ENCODE data around the gene POMP.
"Not testable (repeated sequence)": the region's sequence is repeated elsewhere in the genome, so short reads cannot be mapped to it uniquely, and the experiment has no call there.

Gene POMP

GRCh38 chr13:28666897-28667488 lies 8.1 kb downstream of the POMP start:
- peaks cover 50% of the 10 kb centered on the region in 2 donors for H3K36me3 ChIP-seq (ENCODE audit: control insufficient read depth in 2 of 2, insufficient read depth in 2 of 2, low read length in 2 of 2)
- no peak overlapping the region for H3K9ac ChIP-seq (ENCODE audit: low read length in 2 of 2)
- no peaks in the 10 kb centered on the region for H3K4me1 ChIP-seq (ENCODE audit: control insufficient read depth, insufficient read depth, low read length)
- no peak overlapping the region for H3K4me3 ChIP-seq (ENCODE audit: low read length in 2 of 2)
- H3K27ac ChIP-seq (ENCODE audit: low read length) = no peak overlapping the region
- H3K9me3 ChIP-seq (ENCODE audit: control insufficient read depth in 2 of 2, low read length in 2 of 2) = no peaks in the 10 kb centered on the region
- no peaks in the 10 kb centered on the region for H3K27me3 ChIP-seq (ENCODE audit: control insufficient read depth in 1 of 2, insufficient read depth in 2 of 2, low read length in 2 of 2)

GRCh38 chr13:28671126-28671792 lies 12.3 kb downstream of the POMP start:
- Histone ChIP-seq H3K9ac (ENCODE audit: low read length in 2 of 2) (no peak overlapping the region), H3K9me3 (ENCODE audit: control insufficient read depth in 2 of 2, low read length in 2 of 2) (no peaks in the 10 kb centered on the region), H3K4me3 (ENCODE audit: low read length in 2 of 2) (no peak overlapping the region), H3K36me3 (ENCODE audit: control insufficient read depth in 2 of 2, insufficient read depth in 2 of 2, low read length in 2 of 2) (peaks cover 53 to 61% of the 10 kb centered on the region in 2 donors), H3K27me3 (ENCODE audit: control insufficient read depth in 1 of 2, insufficient read depth in 2 of 2, low read length in 2 of 2) (no peaks in the 10 kb centered on the region), H3K27ac (ENCODE audit: low read length) (no peak overlapping the region), H3K4me1 (ENCODE audit: control insufficient read depth, insufficient read depth, low read length) (no peaks in the 10 kb centered on the region)

GRCh38 chr13:28678809-28679208 lies 19.9 kb downstream of the POMP start:
- Histone ChIP-seq H3K4me3 (ENCODE audit: low read length in 2 of 2) (no peak overlapping the region), H3K27me3 (ENCODE audit: control insufficient read depth in 1 of 2, insufficient read depth in 2 of 2, low read length in 2 of 2) (no peaks in the 10 kb centered on the region), H3K27ac (ENCODE audit: low read length) (no peak overlapping the region), H3K9me3 (ENCODE audit: control insufficient read depth in 2 of 2, low read length in 2 of 2) (no peaks in the 10 kb centered on the region), H3K4me1 (ENCODE audit: control insufficient read depth, insufficient read depth, low read length) (no peaks in the 10 kb centered on the region), H3K9ac (ENCODE audit: low read length in 2 of 2) (no peak overlapping the region), H3K36me3 (ENCODE audit: control insufficient read depth in 2 of 2, insufficient read depth in 2 of 2, low read length in 2 of 2) (peaks cover 25 to 29% of the 10 kb centered on the region in 2 donors)

GRCh38 chr13:28679628-28680027 lies 20.7 kb downstream of the POMP start:
- Histone ChIP-seq H3K27ac (ENCODE audit: low read length) (no peak overlapping the region), H3K4me1 (ENCODE audit: control insufficient read depth, insufficient read depth, low read length) (no peaks in the 10 kb centered on the region), H3K9ac (ENCODE audit: low read length in 2 of 2) (no peak overlapping the region), H3K36me3 (ENCODE audit: control insufficient read depth in 2 of 2, insufficient read depth in 2 of 2, low read length in 2 of 2) (peaks cover 17 to 22% of the 10 kb centered on the region in 2 donors), H3K9me3 (ENCODE audit: control insufficient read depth in 2 of 2, low read length in 2 of 2) (no peaks in the 10 kb centered on the region), H3K4me3 (ENCODE audit: low read length in 2 of 2) (no peak overlapping the region), H3K27me3 (ENCODE audit: control insufficient read depth in 1 of 2, insufficient read depth in 2 of 2, low read length in 2 of 2) (no peaks in the 10 kb centered on the region)

GRCh38 chr13:28680541-28680940 lies 21.6 kb downstream of the POMP start:
- H3K27ac ChIP-seq (ENCODE audit: low read length) = no peak overlapping the region
- H3K9ac ChIP-seq (ENCODE audit: low read length in 2 of 2) = no peak overlapping the region
- H3K36me3 ChIP-seq (ENCODE audit: control insufficient read depth in 2 of 2, insufficient read depth in 2 of 2, low read length in 2 of 2) = peaks cover 13 to 14% of the 10 kb centered on the region in 2 donors
- H3K4me3 ChIP-seq (ENCODE audit: low read length in 2 of 2) = no peak overlapping the region
- H3K27me3 ChIP-seq (ENCODE audit: control insufficient read depth in 1 of 2, insufficient read depth in 2 of 2, low read length in 2 of 2) = no peaks in the 10 kb centered on the region
- no peaks in the 10 kb centered on the region for H3K9me3 ChIP-seq (ENCODE audit: control insufficient read depth in 2 of 2, low read length in 2 of 2)
- no peaks in the 10 kb centered on the region for H3K4me1 ChIP-seq (ENCODE audit: control insufficient read depth, insufficient read depth, low read length)

- not testable (repeated sequence) for H3K27me3 ChIP-seq (ENCODE audit: control insufficient read depth in 1 of 2, insufficient read depth in 2 of 2, low read length in 2 of 2); H3K4me3 ChIP-seq (ENCODE audit: low read length in 2 of 2); H3K4me1 ChIP-seq (ENCODE audit: control insufficient read depth, insufficient read depth, low read length); H3K36me3 ChIP-seq (ENCODE audit: control insufficient read depth in 2 of 2, insufficient read depth in 2 of 2, low read length in 2 of 2); H3K27ac ChIP-seq (ENCODE audit: low read length); H3K9me3 ChIP-seq (ENCODE audit: control insufficient read depth in 2 of 2, low read length in 2 of 2); H3K9ac ChIP-seq (ENCODE audit: low read length in 2 of 2)
These were observed 24.2 kb downstream of the POMP start for GRCh38 chr13:28683169-28683568.

- Histone ChIP-seq H3K36me3 (ENCODE audit: control insufficient read depth in 2 of 2, insufficient read depth in 2 of 2, low read length in 2 of 2) (no peaks in the 10 kb centered on the region), H3K9me3 (ENCODE audit: control insufficient read depth in 2 of 2, low read length in 2 of 2) (no peaks in the 10 kb centered on the region), H3K27me3 (ENCODE audit: control insufficient read depth in 1 of 2, insufficient read depth in 2 of 2, low read length in 2 of 2) (no peaks in the 10 kb centered on the region), H3K4me3 (ENCODE audit: low read length in 2 of 2) (no peak overlapping the region), H3K4me1 (ENCODE audit: control insufficient read depth, insufficient read depth, low read length) (no peaks in the 10 kb centered on the region), H3K9ac (ENCODE audit: low read length in 2 of 2) (no peak overlapping the region), H3K27ac (ENCODE audit: low read length) (no peak overlapping the region)
These were observed 25.3 kb downstream of the POMP start for GRCh38 chr13:28684257-28684656.

GRCh38 chr13:28685114-28685513 lies 26.2 kb downstream of the POMP start:
- Histone ChIP-seq H3K27me3 (ENCODE audit: control insufficient read depth in 1 of 2, insufficient read depth in 2 of 2, low read length in 2 of 2) (no peaks in the 10 kb centered on the region), H3K4me1 (ENCODE audit: control insufficient read depth, insufficient read depth, low read length) (no peaks in the 10 kb centered on the region), H3K9ac (ENCODE audit: low read length in 2 of 2) (no peak overlapping the region), H3K36me3 (ENCODE audit: control insufficient read depth in 2 of 2, insufficient read depth in 2 of 2, low read length in 2 of 2) (no peaks in the 10 kb centered on the region), H3K4me3 (ENCODE audit: low read length in 2 of 2) (no peak overlapping the region), H3K27ac (ENCODE audit: low read length) (no peak overlapping the region), H3K9me3 (ENCODE audit: control insufficient read depth in 2 of 2, low read length in 2 of 2) (no peaks in the 10 kb centered on the region)

- no peaks in the 10 kb centered on the region for H3K4me1 ChIP-seq (ENCODE audit: control insufficient read depth, insufficient read depth, low read length)
- no peak overlapping the region for H3K27ac ChIP-seq (ENCODE audit: low read length)
- no peak overlapping the region for H3K9ac ChIP-seq (ENCODE audit: low read length in 2 of 2)
- H3K4me3 ChIP-seq (ENCODE audit: low read length in 2 of 2) = no peak overlapping the region
- H3K27me3 ChIP-seq (ENCODE audit: control insufficient read depth in 1 of 2, insufficient read depth in 2 of 2, low read length in 2 of 2) = no peaks in the 10 kb centered on the region
- no peaks in the 10 kb centered on the region for H3K36me3 ChIP-seq (ENCODE audit: control insufficient read depth in 2 of 2, insufficient read depth in 2 of 2, low read length in 2 of 2)
- H3K9me3 ChIP-seq (ENCODE audit: control insufficient read depth in 2 of 2, low read length in 2 of 2) = no peaks in the 10 kb centered on the region
These were observed 27.0 kb downstream of the POMP start for GRCh38 chr13:28685892-28686291.

GRCh38 chr13:28693605-28694491 lies 34.9 kb downstream of the POMP start:
- H3K36me3 ChIP-seq (ENCODE audit: control insufficient read depth in 2 of 2, insufficient read depth in 2 of 2, low read length in 2 of 2); H3K4me3 ChIP-seq (ENCODE audit: low read length in 2 of 2); H3K27me3 ChIP-seq (ENCODE audit: control insufficient read depth in 1 of 2, insufficient read depth in 2 of 2, low read length in 2 of 2); H3K27ac ChIP-seq (ENCODE audit: low read length); H3K9me3 ChIP-seq (ENCODE audit: control insufficient read depth in 2 of 2, low read length in 2 of 2); H3K4me1 ChIP-seq (ENCODE audit: control insufficient read depth, insufficient read depth, low read length); H3K9ac ChIP-seq (ENCODE audit: low read length in 2 of 2): not testable (repeated sequence)
